GM12874 (cell line): ENCODE results near the gene MSX2.

Source experiments
- CTCF ChIP-seq: IDR thresholded peaks from 2 replicates; pipeline ENCODE4 v1.5.1; 2011; ENCODE audit warnings: low read depth, mild to moderate bottlenecking, control low read depth, low read length, moderate library complexity; ENCODE audit not compliant: insufficient read depth

Gene MSX2

GRCh38 chr5:174690271-174690670 is 34.1 kb upstream of the MSX2 start:
- TF ChIP-seq CTCF, result no peak

GRCh38 chr5:174692381-174692780 is 32.0 kb upstream of the MSX2 start:
- TF ChIP-seq CTCF, result no peak

GRCh38 chr5:174692982-174693422 is 31.4 kb upstream of the MSX2 start:
- TF ChIP-seq CTCF, result no peak

- no peak for TF ChIP-seq CTCF
Observed at GRCh38 chr5:174693697-174694385, 30.5 kb upstream of the MSX2 start.

GRCh38 chr5:174694611-174695010 is 29.8 kb upstream of the MSX2 start:
- TF ChIP-seq CTCF, result no peak

- TF ChIP-seq CTCF, result no peak
Observed at GRCh38 chr5:174698156-174698555, 26.2 kb upstream of the MSX2 start.

GRCh38 chr5:174699131-174699530 is 25.3 kb upstream of the MSX2 start:
- TF ChIP-seq CTCF, result no peak
